Naive thymus-derived CD4-positive, alpha-beta T cell (primary cell): Measurements from ENCODE around the gene QKI. TPM values are rescaled to one million over a fixed set of nuclear protein-coding genes. Genes with fewer than 3 reads are reported as not detected.

Experiments used
- ATAC-seq: fragments of 150-1000 bp; cut with Tn5 transposase; 2 replicates; pipeline ENCODE4 v1.10.0; 2021; ENCODE audit warnings: mild to moderate bottlenecking, moderate library complexity
- CTCF ChIA-PET: fragments of 350-600 bp; sonication (Branson Sonifier 250); formaldehyde crosslinking; loops from one replicate; lab custom pipeline; 2021; ENCODE audit warnings: antibody characterized with exemption; lab: Charles Lee
- POLR2A ChIA-PET: fragments of 350-600 bp; sonication (Branson Sonifier 250); formaldehyde crosslinking; loops from one replicate; lab custom pipeline; 2021; ENCODE audit warnings: antibody characterized with exemption, inconsistent platforms; lab: Charles Lee
- DNase-seq, 9 donors: peaks; one replicate each; pipeline versions ENCODE4 v3.0.0 to v3.0.0-alpha.2; 2020 to 2022; ENCODE audit warnings: mixed read lengths in 1 of 9
- H3K27ac ChIP-seq: one replicate; pipeline ENCODE4 v1.7.0; 2013; ENCODE audit warnings: mild to moderate bottlenecking, low read depth, low read length, moderate library complexity
- H3K27me3 ChIP-seq, 2 donors: one replicate each; pipeline ENCODE4 v1.7.0; 2013; ENCODE audit warnings: low read length in 2 of 2, mild to moderate bottlenecking in 2 of 2, moderate library complexity in 2 of 2; ENCODE audit not compliant: control insufficient read depth in 2 of 2, insufficient read depth in 2 of 2
- H3K36me3 ChIP-seq, 3 experiments: 1 replicate in 2 of 3; 2 replicates in 1 of 3; pipeline ENCODE4 v1.7.0; 2013; ENCODE audit warnings: low read length in 3 of 3, mild to moderate bottlenecking in 3 of 3, moderate library complexity in 1 of 3; ENCODE audit not compliant: insufficient read depth in 3 of 3, control insufficient read depth in 2 of 3
- H3K4me1 ChIP-seq, 2 donors: one replicate each; pipeline ENCODE4 v1.7.0; 2013; ENCODE audit warnings: low read length in 2 of 2, mild to moderate bottlenecking in 2 of 2, moderate library complexity in 1 of 2; ENCODE audit not compliant: control insufficient read depth in 2 of 2, insufficient read depth in 2 of 2
- H3K4me3 ChIP-seq: 2 replicates; pipeline ENCODE4 v1.7.0; 2013; ENCODE audit warnings: mild to moderate bottlenecking, low read length
- H3K9me3 ChIP-seq, 3 experiments: 1 replicate in 2 of 3; 2 replicates in 1 of 3; pipeline ENCODE4 v1.7.0; 2013; ENCODE audit warnings: low read length in 3 of 3; ENCODE audit not compliant: control insufficient read depth in 2 of 3
- H3K27ac Mint-ChIP-seq, 9 donors: one replicate each; pipeline ENCODE4 v1.8.0; 2020 to 2022; ENCODE audit warnings: mixed read lengths in 9 of 9, mild to moderate bottlenecking in 8 of 9, moderate library complexity in 5 of 9, inconsistent platforms in 2 of 9
- H3K27me3 Mint-ChIP-seq, 5 donors: one replicate each; pipeline ENCODE4 v1.8.0; 2021 to 2022; ENCODE audit warnings: mixed read lengths in 5 of 5, mild to moderate bottlenecking in 1 of 5
- H3K36me3 Mint-ChIP-seq, 5 donors: one replicate each; pipeline ENCODE4 v1.8.0; 2020 to 2022; ENCODE audit warnings: mixed read lengths in 5 of 5, mild to moderate bottlenecking in 3 of 5, inconsistent platforms in 1 of 5
- H3K4me1 Mint-ChIP-seq, 7 donors: one replicate each; pipeline ENCODE4 v1.8.0; 2020 to 2022; ENCODE audit warnings: mixed read lengths in 7 of 7, mild to moderate bottlenecking in 3 of 7, inconsistent platforms in 1 of 7
- H3K4me3 Mint-ChIP-seq, 10 donors: one replicate each; pipeline ENCODE4 v1.8.0; 2020 to 2022; ENCODE audit warnings: mild to moderate bottlenecking in 10 of 10, mixed read lengths in 10 of 10, moderate library complexity in 6 of 10, inconsistent platforms in 2 of 10
- H3K9me3 Mint-ChIP-seq, 11 donors: one replicate each; pipeline ENCODE4 v1.8.0; 2020 to 2022; ENCODE audit warnings: mixed read lengths in 11 of 11, mild to moderate bottlenecking in 4 of 11, inconsistent platforms in 1 of 11, moderate library complexity in 1 of 11
- intact Hi-C, 2 donors: fragments of 100-400 bp; cut with micrococcal nuclease; formaldehyde crosslinking; loops; one replicate each; pipeline ENCODE4 v1.15.1; 2023
- polyA plus RNA-seq, 2 donors: library from polyadenylated mRNA; unstranded; fragments of 300-500 nt; fragmentation: Illumina TruSeq; gene quantifications; one replicate each; pipeline ENCODE4 v1.2.3, GENCODE V29; 2021
- total RNA-seq, 6 experiments: library from RNA in 5 of 6; stranded (reverse) in 5 of 6; gene quantifications; 1 replicate in 5 of 6; 2 replicates in 1 of 6; pipeline ENCODE4 v1.2.3 and lab custom pipeline; 2021 to 2026

The QKI gene
- total and polyA plus RNA-seq, 7 experiments from 2014 or later, result 15.0 to 147 (median 72.5) TPM

- Mint-ChIP-seq H3K4me3 (no peak overlapping the region), H3K36me3 (no peaks in the 10 kb centered on the region), H3K9me3 (no peaks in the 10 kb centered on the region), H3K27me3 (peaks cover 12 to 23% (median 15%) of the 10 kb centered on the region in 5 donors), H3K4me1 (peaks cover 9 to 20% (median 18%) of the 10 kb centered on the region in 7 donors), H3K27ac (no peak overlapping the region)
- no peak for ATAC-seq
- no peak for DNase-seq
- ChIA-PET CTCF (no interaction called here), POLR2A (interaction anchor here (0.8 to 1.2 kb wide), 2 partner anchors 12 kb away, joined by 3 to 5 read pairs; no protein-coding TSS in a partner anchor)
- no peak overlapping the region for H3K4me3 ChIP-seq
- H3K4me1 ChIP-seq, result peaks cover 0 to 2% of the 10 kb centered on the region in 2 donors
- H3K27me3 ChIP-seq, result no peaks in the 10 kb centered on the region
- no peaks in the 10 kb centered on the region for H3K9me3 ChIP-seq
- intact Hi-C loops, result no loop called here
- no peaks in the 10 kb centered on the region for H3K36me3 ChIP-seq
- no peak overlapping the region for H3K27ac ChIP-seq
Observed at GRCh38 chr6:163401039-163401885, 13.3 kb upstream of the QKI start.

DNA sequence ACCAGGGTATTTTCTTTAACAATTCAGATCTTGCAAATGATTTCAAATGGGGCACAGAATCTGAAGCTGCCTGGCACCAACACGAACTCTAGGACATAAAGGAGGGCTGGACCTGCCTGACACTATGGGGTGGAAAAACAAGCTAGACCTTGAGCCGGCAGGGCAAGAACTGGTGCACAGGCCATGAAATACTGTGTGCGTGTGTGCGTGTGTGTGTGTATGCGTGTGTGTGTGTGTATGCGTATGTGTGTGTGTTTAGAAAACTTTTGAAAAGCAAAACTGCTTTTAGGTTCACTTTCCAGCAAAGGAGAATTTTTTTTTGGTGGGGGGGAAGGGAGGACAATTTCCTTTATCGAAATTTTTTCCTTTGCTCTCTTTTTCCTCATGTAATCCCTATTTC, 11.9 kb upstream of the QKI start:
- Mint-ChIP-seq H3K4me3 (no peak overlapping the region), H3K36me3 (no peaks in the 10 kb centered on the region), H3K4me1 (peaks cover 11 to 17% (median 16%) of the 10 kb centered on the region in 7 donors), H3K27me3 (peaks cover 2 to 11% (median 6%) of the 10 kb centered on the region in 5 donors), H3K27ac (peak overlapping the region in 1 of 9 donors; percentile 32), H3K9me3 (no peaks in the 10 kb centered on the region)
- Histone ChIP-seq H3K9me3 (no peaks in the 10 kb centered on the region), H3K4me3 (no peak overlapping the region), H3K27me3 (no peaks in the 10 kb centered on the region), H3K27ac (no peak overlapping the region), H3K4me1 (peaks cover 0 to 4% of the 10 kb centered on the region in 2 donors), H3K36me3 (no peaks in the 10 kb centered on the region)
- ChIA-PET CTCF (interaction anchor here (0.9 kb wide), 2 partner anchors 15 to 17 kb away, joined by 3 to 4 read pairs; no protein-coding TSS in a partner anchor), POLR2A (interaction anchor here (0.7 kb wide), 1 partner anchor 217 kb away, joined by 4 read pairs; no protein-coding TSS in a partner anchor)
- ATAC-seq, result no peak
- intact Hi-C loops, result no loop called here
- DNase-seq, result no peak

DNA sequence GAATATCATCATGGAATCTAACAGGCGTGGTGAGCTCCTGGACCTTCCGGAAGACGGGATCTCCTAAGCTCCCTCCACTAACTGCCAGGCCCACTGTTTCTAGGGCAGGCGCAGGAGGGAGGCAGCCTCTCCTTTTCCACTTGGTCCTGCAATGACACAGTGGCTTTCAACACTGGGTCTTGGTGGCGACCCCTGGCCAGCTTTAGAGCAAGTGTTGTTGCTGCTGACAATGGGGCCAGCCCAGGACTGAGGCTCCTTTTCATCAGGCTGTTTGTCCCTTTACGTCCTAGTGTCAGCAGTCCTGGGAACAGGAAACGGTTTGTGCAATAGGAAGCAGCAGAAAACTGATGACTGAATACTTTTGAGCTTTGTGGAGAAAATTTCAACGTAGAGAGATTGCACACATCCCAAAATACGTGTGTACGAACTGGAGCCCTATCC, 9.7 kb upstream of the QKI start:
- H3K9me3 ChIP-seq, result no peaks in the 10 kb centered on the region
- ChIA-PET CTCF (interaction anchor here (0.9 kb wide), 1 partner anchor 8 kb away, joined by 4 read pairs; no protein-coding TSS in a partner anchor), POLR2A (interaction anchor here (1.4 kb wide), 1 partner anchor 12 kb away, joined by 3 read pairs; no protein-coding TSS in a partner anchor)
- peaks cover 0 to 4% of the 10 kb centered on the region in 2 donors for H3K4me1 ChIP-seq
- no peaks in the 10 kb centered on the region for H3K36me3 ChIP-seq
- Mint-ChIP-seq H3K27me3 (peaks cover 0 to 3% (median 0%) of the 10 kb centered on the region in 5 donors), H3K36me3 (no peaks in the 10 kb centered on the region), H3K4me1 (peaks cover 7 to 17% (median 16%) of the 10 kb centered on the region in 7 donors), H3K27ac (peak overlapping the region in 1 of 9 donors; percentile 88), H3K4me3 (peak overlapping the region in 4 of 10 donors; percentile 77 to 95 (median 84)), H3K9me3 (no peaks in the 10 kb centered on the region)
- peak; percentile 59 for ATAC-seq
- H3K27me3 ChIP-seq, result no peaks in the 10 kb centered on the region
- H3K4me3 ChIP-seq, result no peak overlapping the region
- DNase-seq, result no peak
- intact Hi-C loops, result loop anchor here in 1 of 2 donors (1.0 kb wide), 1 partner anchor 11 kb away; no protein-coding TSS in a partner anchor
- no peak overlapping the region for H3K27ac ChIP-seq

- peaks cover 7 to 17% (median 16%) of the 10 kb centered on the region in 7 donors for H3K4me1 Mint-ChIP-seq
- CTCF ChIA-PET, result interaction anchor here (0.8 kb wide), 1 partner anchor 14 kb away, joined by 3 read pairs; no protein-coding TSS in a partner anchor
- Histone ChIP-seq H3K4me1 (peaks cover 0 to 4% of the 10 kb centered on the region in 2 donors), H3K27ac (peak overlapping the region; percentile 64), H3K36me3 (no peaks in the 10 kb centered on the region), H3K9me3 (no peaks in the 10 kb centered on the region), H3K4me3 (peak overlapping the region; percentile 52), H3K27me3 (no peaks in the 10 kb centered on the region)
- peak overlapping the region; percentile 75 to 96 (median 93) for H3K27ac Mint-ChIP-seq
- ATAC-seq, result peak; percentile 87
- intact Hi-C loops, result loop anchor here in 1 of 2 donors (1.0 kb wide), 1 partner anchor 11 kb away; no protein-coding TSS in a partner anchor
- H3K36me3 Mint-ChIP-seq, result no peaks in the 10 kb centered on the region
- POLR2A ChIA-PET, result interaction anchor here (0.6 to 2.1 kb wide), 2 partner anchors 10 to 681 kb away, joined by 3 to 14 read pairs; no protein-coding TSS in a partner anchor
- H3K27me3 Mint-ChIP-seq, result peaks cover 0 to 4% (median 0%) of the 10 kb centered on the region in 5 donors
- no peaks in the 10 kb centered on the region for H3K9me3 Mint-ChIP-seq
- peak in 7 of 9 donors; percentile 14 to 23 (median 17) for DNase-seq
- H3K4me3 Mint-ChIP-seq, result peak overlapping the region; percentile 77 to 95 (median 88)
Observed at GRCh38 chr6:163405412-163406309, 8.9 kb upstream of the QKI start.

DNA sequence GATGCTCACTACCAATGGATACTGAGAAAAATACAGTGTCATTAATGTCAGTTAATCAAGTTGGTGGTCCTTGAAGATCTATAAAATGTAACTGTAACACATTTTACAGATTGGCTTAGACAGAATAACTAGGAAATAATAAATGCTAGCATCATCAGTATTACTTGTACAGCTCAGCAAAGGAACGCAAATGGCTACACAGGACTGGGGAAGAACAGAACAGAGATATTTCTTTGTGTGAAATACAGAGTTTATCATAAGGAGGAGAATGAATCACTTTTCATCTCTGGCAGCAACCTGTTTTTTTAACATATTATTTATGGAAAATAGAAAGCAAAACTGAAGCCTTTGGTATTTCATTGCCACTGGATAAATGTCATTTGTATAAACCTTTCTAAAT, 8.2 kb upstream of the QKI start:
- intact Hi-C loops, result no loop called here
- Mint-ChIP-seq H3K4me1 (peaks cover 8 to 20% (median 18%) of the 10 kb centered on the region in 7 donors), H3K27ac (peak overlapping the region; percentile 75 to 96 (median 93)), H3K36me3 (peaks cover 0 to 3% (median 0%) of the 10 kb centered on the region in 5 donors), H3K9me3 (no peaks in the 10 kb centered on the region), H3K27me3 (peaks cover 0 to 11% (median 0%) of the 10 kb centered on the region in 5 donors), H3K4me3 (peak overlapping the region; percentile 77 to 95 (median 88))
- ChIA-PET POLR2A (interaction anchor here (0.6 to 2.1 kb wide), 2 partner anchors 9 to 681 kb away, joined by 3 to 14 read pairs; no protein-coding TSS in a partner anchor), CTCF (interaction anchor here (0.8 kb wide), 1 partner anchor 14 kb away, joined by 3 read pairs; no protein-coding TSS in a partner anchor)
- no peaks in the 10 kb centered on the region for H3K36me3 ChIP-seq
- peak overlapping the region; percentile 64 for H3K27ac ChIP-seq
- ATAC-seq (no peak), DNase-seq (no peak)
- H3K4me3 ChIP-seq, result peak overlapping the region; percentile 52
- no peaks in the 10 kb centered on the region for H3K27me3 ChIP-seq
- H3K9me3 ChIP-seq, result no peaks in the 10 kb centered on the region
- H3K4me1 ChIP-seq, result peaks cover 0 to 4% of the 10 kb centered on the region in 2 donors
